WTC11 (cell line): ENCODE results near the gene PHKA2. TPM values are rescaled to one million over a fixed set of nuclear protein-coding genes. Genes with fewer than 3 reads are reported as not detected.
A peak's percentile ranks its signal among the peaks of the same experiment; 100 is the strongest.

Experiments
- ATAC-seq: fragments of 200-7000 bp; cut with Tn5 transposase; 2 replicates; pipeline ENCODE4 v1.10.0; 2021; ENCODE audit warnings: mild to moderate bottlenecking, moderate library complexity
- CTCF ChIA-PET: fragments of 300-600 bp; sonication (Branson Sonifier 250); formaldehyde crosslinking; loops from one replicate; lab custom pipeline; 2021; ENCODE audit warnings: antibody characterized with exemption; lab: Charles Lee
- POLR2A ChIA-PET: fragments of 350-600 bp; sonication (Branson Sonifier 250); formaldehyde crosslinking; loops from one replicate; lab custom pipeline; 2021; ENCODE audit warnings: antibody characterized with exemption; lab: Charles Lee
- DNase-seq: peaks from one replicate; pipeline ENCODE4 v3.0.0; 2021; ENCODE audit warnings: low spot score
- H3K27ac Mint-ChIP-seq: 2 replicates; pipeline ENCODE4 v1.8.0; 2021; ENCODE audit warnings: mixed read lengths
- H3K27me3 Mint-ChIP-seq: 2 replicates; pipeline ENCODE4 v1.8.0; 2021; ENCODE audit warnings: low read depth, mild to moderate bottlenecking, moderate library complexity, mixed read lengths
- H3K36me3 Mint-ChIP-seq: 2 replicates; pipeline ENCODE4 v1.8.0; 2021; ENCODE audit warnings: mixed read lengths
- H3K4me1 Mint-ChIP-seq: 2 replicates; pipeline ENCODE4 v1.8.0; 2022; ENCODE audit warnings: mixed read lengths
- H3K4me3 Mint-ChIP-seq: 2 replicates; pipeline ENCODE4 v1.8.0; 2021; ENCODE audit warnings: mild to moderate bottlenecking, moderate library complexity, mixed read lengths
- H3K9me3 Mint-ChIP-seq: 2 replicates; pipeline ENCODE4 v1.8.0; 2021; ENCODE audit warnings: mixed read lengths
- AFF4 ChIP-seq: sonication (generic); formaldehyde crosslinking; IDR thresholded peaks from 2 replicates; pipeline ENCODE4 v1.8.1; 2023; ENCODE audit warnings: mild to moderate bottlenecking, missing genetic modification reagents, borderline replicate concordance
- E2F5 ChIP-seq: sonication (generic); formaldehyde crosslinking; IDR thresholded peaks from 2 replicates; pipeline ENCODE4 v1.8.1; 2022; ENCODE audit warnings: mild to moderate bottlenecking, moderate library complexity, missing genetic modification reagents
- ELF4 ChIP-seq: sonication (generic); formaldehyde crosslinking; IDR thresholded peaks from 2 replicates; pipeline ENCODE4 v1.8.1; 2022; ENCODE audit warnings: low read depth, mild to moderate bottlenecking, moderate library complexity, missing genetic modification reagents
- EMX1 ChIP-seq: fragments of 250-450 bp; sonication (Bioruptor Pico); IDR thresholded peaks from 2 replicates; pipeline ENCODE4 v1.8.0; 2021; ENCODE audit warnings: mild to moderate bottlenecking
- ESRRA ChIP-seq: sonication (generic); formaldehyde crosslinking; IDR thresholded peaks from 2 replicates; pipeline ENCODE4 v1.8.1; 2022; ENCODE audit warnings: mild to moderate bottlenecking, missing genetic modification reagents, borderline replicate concordance
- GRHL2 ChIP-seq: fragments of 250-450 bp; sonication (Bioruptor Pico); IDR thresholded peaks from 2 replicates; pipeline ENCODE4 v1.8.0; 2022; ENCODE audit warnings: mild to moderate bottlenecking, moderate library complexity; ENCODE audit not compliant: insufficient replicate concordance, severe bottlenecking
- JAZF1 ChIP-seq: fragments of 250-450 bp; sonication (Bioruptor Pico); IDR thresholded peaks from 2 replicates; pipeline ENCODE4 v1.9.0; 2021; ENCODE audit warnings: moderate library complexity, mild to moderate bottlenecking, inconsistent platforms
- OVOL2 ChIP-seq: fragments of 250-450 bp; sonication (Bioruptor Pico); IDR thresholded peaks from 2 replicates; pipeline ENCODE4 v1.9.0; 2021; ENCODE audit warnings: mild to moderate bottlenecking, borderline replicate concordance
- RELA ChIP-seq: sonication (generic); formaldehyde crosslinking; IDR thresholded peaks from 2 replicates; pipeline ENCODE4 v1.8.1; 2022; ENCODE audit warnings: missing genetic modification reagents, mild to moderate bottlenecking, borderline replicate concordance
- SMAD3 ChIP-seq: sonication (generic); formaldehyde crosslinking; IDR thresholded peaks from 2 replicates; pipeline ENCODE4 v1.8.0; 2022; ENCODE audit warnings: missing genetic modification reagents, mild to moderate bottlenecking, borderline replicate concordance
- TCF7 ChIP-seq: sonication (generic); formaldehyde crosslinking; IDR thresholded peaks from 2 replicates; pipeline ENCODE4 v1.8.0; 2022; ENCODE audit warnings: mild to moderate bottlenecking, low read depth, missing genetic modification reagents, moderate library complexity
- TP53 ChIP-seq: sonication (generic); formaldehyde crosslinking; IDR thresholded peaks from 2 replicates; pipeline ENCODE4 v1.8.1; 2023; ENCODE audit warnings: mild to moderate bottlenecking, missing genetic modification reagents
- ZNF416 ChIP-seq: fragments of 250-450 bp; sonication (Bioruptor Pico); IDR thresholded peaks from 2 replicates; pipeline ENCODE4 v1.9.0; 2021; ENCODE audit warnings: mild to moderate bottlenecking, inconsistent platforms
- ZNF425 ChIP-seq: fragments of 250-450 bp; sonication (Bioruptor Pico); conservative IDR thresholded peaks from 2 replicates; pipeline ENCODE4 v1.9.0; 2021; ENCODE audit warnings: mild to moderate bottlenecking
- total RNA-seq: library from RNA; stranded (reverse); gene quantifications from 3 replicates; pipeline ENCODE4 v1.2.3, GENCODE V29; 2021
- TF ChIP-seq, protein P1 (sequence below): sonication (generic); formaldehyde crosslinking; IDR thresholded peaks from 2 replicates; pipeline ENCODE4 v1.8.1; 2023; ENCODE audit warnings: mild to moderate bottlenecking, missing genetic modification reagents

Gene PHKA2
- total RNA-seq, 1 experiment from 2014 or later = 23.8 TPM

DNA sequence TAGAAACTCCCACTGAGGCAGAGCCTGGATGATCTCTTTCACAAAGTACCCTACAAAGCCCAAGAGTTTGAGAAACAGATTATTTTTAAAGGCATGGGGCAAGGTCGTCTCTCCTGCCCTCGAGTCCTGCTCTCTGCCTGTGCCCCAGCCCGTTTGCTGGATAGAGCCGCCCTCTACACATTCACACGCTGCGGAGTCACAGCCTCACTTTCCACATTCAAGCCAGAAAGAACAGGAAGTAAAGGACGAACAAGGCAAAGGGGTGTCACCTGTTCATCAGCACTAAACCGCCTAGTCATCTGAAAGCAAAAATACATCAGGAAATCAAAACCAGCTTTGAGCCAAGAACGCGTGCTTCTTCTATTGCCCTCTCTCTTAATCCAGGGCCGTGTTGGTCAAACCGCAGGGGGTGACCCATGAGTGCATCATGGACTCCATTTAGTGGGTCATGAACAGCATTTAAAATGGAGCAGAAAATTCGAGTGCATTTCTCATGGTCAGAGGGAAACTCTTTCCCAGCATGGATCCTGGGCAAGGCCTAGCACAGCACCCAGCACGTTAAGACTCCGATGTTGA, 83.4 kb downstream of the PHKA2 start:
- peaks cover 6% of the 10 kb centered on the region for H3K4me1 Mint-ChIP-seq
- no peaks in the 10 kb centered on the region for H3K27me3 Mint-ChIP-seq
- H3K9me3 Mint-ChIP-seq = no peaks in the 10 kb centered on the region
- H3K4me3 Mint-ChIP-seq = no peak overlapping the region
- peaks cover 3% of the 10 kb centered on the region; the same call in 1 of the 2 replicates for H3K36me3 Mint-ChIP-seq
- DNase-seq (no peak), ATAC-seq (no peak)
- POLR2A ChIA-PET = no interaction called here
- TF ChIP-seq GRHL2 (CRISPR knock-in tag) = no peak
- no peak for TF ChIP-seq TP53 (CRISPR knock-in tag)
- no peak for TF ChIP-seq SMAD3
- no peak for TF ChIP-seq ESRRA (CRISPR knock-in tag)
- TF ChIP-seq RELA (CRISPR knock-in tag) = no peak
- TF ChIP-seq, protein P1, sequence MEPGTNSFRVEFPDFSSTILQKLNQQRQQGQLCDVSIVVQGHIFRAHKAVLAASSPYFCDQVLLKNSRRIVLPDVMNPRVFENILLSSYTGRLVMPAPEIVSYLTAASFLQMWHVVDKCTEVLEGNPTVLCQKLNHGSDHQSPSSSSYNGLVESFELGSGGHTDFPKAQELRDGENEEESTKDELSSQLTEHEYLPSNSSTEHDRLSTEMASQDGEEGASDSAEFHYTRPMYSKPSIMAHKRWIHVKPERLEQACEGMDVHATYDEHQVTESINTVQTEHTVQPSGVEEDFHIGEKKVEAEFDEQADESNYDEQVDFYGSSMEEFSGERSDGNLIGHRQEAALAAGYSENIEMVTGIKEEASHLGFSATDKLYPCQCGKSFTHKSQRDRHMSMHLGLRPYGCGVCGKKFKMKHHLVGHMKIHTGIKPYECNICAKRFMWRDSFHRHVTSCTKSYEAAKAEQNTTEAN = no peak
- TF ChIP-seq E2F5 (CRISPR knock-in tag) = no peak
- TF ChIP-seq ZNF416 (CRISPR knock-in tag) = no peak
- H3K27ac Mint-ChIP-seq = peak overlapping the region; percentile 64; the same call in 1 of the 2 replicates
- CTCF ChIA-PET = no interaction called here

DNA sequence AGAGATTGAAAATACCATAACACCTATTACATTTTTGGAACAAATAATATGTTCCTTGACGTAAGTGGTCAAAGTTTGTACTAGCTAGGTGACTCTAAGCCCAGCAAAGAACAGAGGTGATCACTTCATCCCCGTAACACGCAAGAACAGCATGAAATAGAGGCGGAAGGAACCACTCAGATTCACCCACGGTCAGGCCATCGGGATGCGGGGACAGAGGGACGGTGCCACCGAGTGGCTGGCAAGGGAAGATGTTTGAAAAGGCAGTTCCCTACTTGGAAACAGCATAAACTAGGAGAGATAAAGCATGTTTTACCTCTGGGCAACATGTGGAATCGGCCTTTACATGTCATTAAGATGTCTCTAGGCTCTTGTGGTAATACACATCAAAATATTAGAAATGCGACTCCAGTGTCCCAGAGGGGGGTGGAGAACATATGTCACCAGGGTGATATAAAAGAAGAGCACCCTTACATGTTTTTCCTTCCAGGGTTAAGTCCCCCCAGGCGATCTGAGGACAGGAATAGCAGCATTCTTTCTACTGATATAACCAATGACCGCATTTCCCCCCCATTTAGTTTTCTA, 84.0 kb downstream of the PHKA2 start:
- ChIA-PET POLR2A (no interaction called here), CTCF (interaction anchor here (1.6 kb wide), 1 partner anchor 224 kb away, joined by 5 read pairs; no protein-coding TSS in a partner anchor)
- TF ChIP-seq JAZF1 (CRISPR knock-in tag) = no peak
- no peak for TF ChIP-seq ELF4 (CRISPR knock-in tag)
- TF ChIP-seq ZNF425 (CRISPR knock-in tag) = no peak
- TF ChIP-seq OVOL2 (CRISPR knock-in tag) = no peak
- TF ChIP-seq EMX1 (CRISPR knock-in tag) = no peak
- no peak for TF ChIP-seq TCF7 (CRISPR knock-in tag)
- TF ChIP-seq AFF4 (CRISPR knock-in tag) = no peak
- Mint-ChIP-seq H3K9me3 (no peaks in the 10 kb centered on the region), H3K27ac (no peak overlapping the region), H3K36me3 (peaks cover 3% of the 10 kb centered on the region; the same call in 1 of the 2 replicates), H3K4me3 (no peak overlapping the region), H3K27me3 (no peaks in the 10 kb centered on the region), H3K4me1 (peaks cover 6% of the 10 kb centered on the region)
- peak; percentile 34 for DNase-seq
- peak; percentile 38 for ATAC-seq
